ENCODE measurements around the gene VWA5A. TPM values are rescaled to one million over a fixed set of nuclear protein-coding genes. Genes with fewer than 3 reads are reported as not detected.

The VWA5A gene
- total RNA-seq, 1 donor from 2014 or later, result 2.6 TPM

DNA sequence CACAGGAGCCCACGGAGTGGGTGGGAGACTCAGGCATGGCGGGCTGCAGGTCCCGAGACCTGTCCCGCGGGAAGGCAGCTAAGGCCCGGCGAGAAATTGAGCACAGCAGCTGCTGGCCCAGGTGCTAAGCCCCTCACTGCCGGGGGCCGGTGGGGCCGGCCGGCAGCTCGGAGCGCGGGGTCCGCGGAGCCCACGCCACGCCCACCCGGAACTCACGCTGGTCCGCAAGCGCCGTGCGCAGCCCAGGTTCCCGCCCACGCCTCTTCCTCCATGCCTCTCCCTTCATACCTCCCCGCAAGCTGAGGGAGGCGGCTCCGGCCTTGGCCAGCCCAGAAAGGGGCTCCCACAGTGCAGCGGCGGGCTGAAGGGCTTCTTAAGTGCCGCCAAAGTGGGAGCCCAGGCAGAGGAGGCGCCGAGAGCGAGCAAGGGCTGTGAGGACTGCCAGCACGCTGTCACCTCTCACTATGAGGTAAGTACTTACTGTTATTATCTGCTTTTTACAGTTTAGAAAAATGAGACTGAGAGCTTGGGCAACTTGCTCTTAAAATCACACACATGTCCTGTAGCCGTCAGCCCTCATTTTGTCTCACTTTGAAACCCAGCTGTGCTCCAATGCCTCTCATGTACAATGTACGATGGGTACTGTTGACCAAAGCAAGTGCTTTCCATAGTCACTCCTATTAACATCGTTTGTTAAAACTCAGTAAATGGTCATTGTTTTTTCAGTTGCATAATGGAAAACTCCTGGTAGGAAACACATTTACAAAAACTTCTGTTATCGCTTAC is 55.7 kb downstream of the VWA5A start:
- peaks cover 2% of the 10 kb centered on the region for H3K9me3 Mint-ChIP-seq (ENCODE audit: unreplicated experiment)
- no peak for DNase-seq
- no peak overlapping the region for H3K4me3 Mint-ChIP-seq (ENCODE audit: unreplicated experiment)
- peak overlapping the region; percentile 23 for H3K27ac Mint-ChIP-seq (ENCODE audit: unreplicated experiment)
- peaks cover 2% of the 10 kb centered on the region for H3K27me3 Mint-ChIP-seq (ENCODE audit: unreplicated experiment)
- H3K4me1 Mint-ChIP-seq (ENCODE audit: low read depth, unreplicated experiment), result peaks cover 29% of the 10 kb centered on the region
- peaks cover 4% of the 10 kb centered on the region for H3K36me3 Mint-ChIP-seq (ENCODE audit: unreplicated experiment)
- TF ChIP-seq, protein P1, sequence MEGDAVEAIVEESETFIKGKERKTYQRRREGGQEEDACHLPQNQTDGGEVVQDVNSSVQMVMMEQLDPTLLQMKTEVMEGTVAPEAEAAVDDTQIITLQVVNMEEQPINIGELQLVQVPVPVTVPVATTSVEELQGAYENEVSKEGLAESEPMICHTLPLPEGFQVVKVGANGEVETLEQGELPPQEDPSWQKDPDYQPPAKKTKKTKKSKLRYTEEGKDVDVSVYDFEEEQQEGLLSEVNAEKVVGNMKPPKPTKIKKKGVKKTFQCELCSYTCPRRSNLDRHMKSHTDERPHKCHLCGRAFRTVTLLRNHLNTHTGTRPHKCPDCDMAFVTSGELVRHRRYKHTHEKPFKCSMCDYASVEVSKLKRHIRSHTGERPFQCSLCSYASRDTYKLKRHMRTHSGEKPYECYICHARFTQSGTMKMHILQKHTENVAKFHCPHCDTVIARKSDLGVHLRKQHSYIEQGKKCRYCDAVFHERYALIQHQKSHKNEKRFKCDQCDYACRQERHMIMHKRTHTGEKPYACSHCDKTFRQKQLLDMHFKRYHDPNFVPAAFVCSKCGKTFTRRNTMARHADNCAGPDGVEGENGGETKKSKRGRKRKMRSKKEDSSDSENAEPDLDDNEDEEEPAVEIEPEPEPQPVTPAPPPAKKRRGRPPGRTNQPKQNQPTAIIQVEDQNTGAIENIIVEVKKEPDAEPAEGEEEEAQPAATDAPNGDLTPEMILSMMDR (IDR thresholded peaks at IDR 0.05; ENCODE audit: partially characterized antibody, unreplicated experiment), result no peak

DNA sequence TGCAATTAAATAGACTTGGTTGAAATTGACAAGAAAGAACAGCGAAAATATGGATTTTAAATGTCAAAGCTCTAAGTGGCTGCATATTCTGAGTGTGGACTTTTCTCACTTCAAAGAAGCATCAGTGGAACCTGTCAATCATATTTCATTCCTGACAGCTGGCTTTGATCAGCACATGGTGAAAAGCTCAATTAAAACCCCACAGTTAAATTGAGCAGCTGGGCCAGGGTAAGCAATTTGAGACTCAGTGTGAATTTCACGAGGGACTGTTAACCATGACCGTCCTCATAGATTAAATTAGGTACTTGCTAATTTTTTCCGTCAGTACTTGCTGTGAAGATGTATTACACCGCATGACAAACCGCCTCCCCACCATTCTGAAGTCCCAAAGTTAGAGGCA is 56.9 kb downstream of the VWA5A start:
- no peak for DNase-seq
- Mint-ChIP-seq H3K27me3 (ENCODE audit: unreplicated experiment) (peaks cover 2% of the 10 kb centered on the region), H3K9me3 (ENCODE audit: unreplicated experiment) (peaks cover 2% of the 10 kb centered on the region)

DNA sequence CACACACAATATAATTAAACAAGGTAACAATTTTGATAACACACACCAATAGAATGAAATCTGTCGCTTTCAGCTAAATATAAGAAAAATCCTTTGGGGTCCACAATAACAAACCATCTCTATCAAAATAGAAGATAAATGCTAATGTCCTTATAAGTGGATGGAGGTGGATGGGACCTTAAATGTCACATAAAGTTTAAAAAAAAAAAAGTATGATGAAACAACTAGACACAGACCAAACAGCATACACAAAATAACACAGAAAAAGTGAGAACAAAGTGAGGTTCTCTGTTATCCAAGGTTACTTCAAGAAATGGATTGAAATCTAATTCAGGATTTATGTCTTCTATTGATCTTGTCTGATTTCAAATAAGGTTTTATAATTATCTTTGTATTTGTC is 57.3 kb downstream of the VWA5A start:
- peaks cover 4% of the 10 kb centered on the region for H3K36me3 Mint-ChIP-seq (ENCODE audit: unreplicated experiment)
- no peak for DNase-seq
- peaks cover 2% of the 10 kb centered on the region for H3K9me3 Mint-ChIP-seq (ENCODE audit: unreplicated experiment)
- H3K4me3 Mint-ChIP-seq (ENCODE audit: unreplicated experiment), result no peak overlapping the region
- peaks cover 2% of the 10 kb centered on the region for H3K27me3 Mint-ChIP-seq (ENCODE audit: unreplicated experiment)
- TF ChIP-seq, protein P1 (IDR thresholded peaks at IDR 0.05; ENCODE audit: partially characterized antibody, unreplicated experiment), result no peak
- peaks cover 22% of the 10 kb centered on the region for H3K4me1 Mint-ChIP-seq (ENCODE audit: low read depth, unreplicated experiment)
- H3K27ac Mint-ChIP-seq (ENCODE audit: unreplicated experiment), result no peak overlapping the region

More for the DNA sequence above, 56.9 kb downstream of the VWA5A start:
- H3K36me3 Mint-ChIP-seq (ENCODE audit: unreplicated experiment), result peaks cover 4% of the 10 kb centered on the region
- H3K4me3 Mint-ChIP-seq (ENCODE audit: unreplicated experiment), result no peak overlapping the region
- peak overlapping the region; percentile 13 for H3K27ac Mint-ChIP-seq (ENCODE audit: unreplicated experiment)
- TF ChIP-seq, protein P1 (IDR thresholded peaks at IDR 0.05; ENCODE audit: partially characterized antibody, unreplicated experiment), result no peak
- peaks cover 27% of the 10 kb centered on the region for H3K4me1 Mint-ChIP-seq (ENCODE audit: low read depth, unreplicated experiment)

DNA sequence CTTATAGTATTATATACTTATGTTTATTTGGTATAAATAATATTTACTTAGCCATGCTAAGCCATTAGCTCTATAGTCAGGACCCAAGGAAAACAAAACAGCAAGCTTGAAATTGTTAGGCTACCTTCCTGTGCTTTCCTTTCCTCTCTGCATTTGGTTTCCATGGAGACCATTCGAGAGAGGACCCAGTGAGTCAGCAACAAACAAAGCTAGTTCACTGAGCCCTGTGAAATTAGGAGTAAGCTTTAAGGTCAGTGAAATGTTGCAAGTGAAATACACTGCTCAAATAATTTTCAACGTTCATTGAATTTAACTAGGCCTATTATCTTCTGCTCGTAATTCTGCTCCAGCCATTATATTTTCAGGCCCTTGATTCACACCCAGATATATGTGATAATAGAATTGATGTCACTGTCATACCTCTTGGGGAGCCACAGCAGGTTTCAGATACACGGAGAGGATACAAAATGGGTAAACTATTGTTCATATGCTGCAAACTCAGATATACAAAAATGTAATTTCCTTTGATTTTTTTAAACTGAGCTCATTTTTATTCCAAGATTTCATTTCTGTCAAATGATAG is 58.8 kb downstream of the VWA5A start:
- H3K4me3 Mint-ChIP-seq (ENCODE audit: unreplicated experiment), result peak overlapping the region; percentile 28
- peak overlapping the region; percentile 69 for H3K27ac Mint-ChIP-seq (ENCODE audit: unreplicated experiment)
- TF ChIP-seq, protein P1 (IDR thresholded peaks at IDR 0.05; ENCODE audit: partially characterized antibody, unreplicated experiment), result no peak
- peaks cover 4% of the 10 kb centered on the region for H3K36me3 Mint-ChIP-seq (ENCODE audit: unreplicated experiment)
- peaks cover 21% of the 10 kb centered on the region for H3K4me1 Mint-ChIP-seq (ENCODE audit: low read depth, unreplicated experiment)
- peaks cover 2% of the 10 kb centered on the region for H3K27me3 Mint-ChIP-seq (ENCODE audit: unreplicated experiment)
- H3K9me3 Mint-ChIP-seq (ENCODE audit: unreplicated experiment), result peaks cover 2% of the 10 kb centered on the region
- DNase-seq, result no peak
